Ovary (tissue), 3 donors: ENCODE data around the gene PLXNA4.

Source experiments
- EP300 ChIP-seq: sonication (generic); formaldehyde crosslinking; IDR thresholded peaks from one replicate; pipeline ENCODE4 v1.6.1; 2017; ENCODE audit warnings: antibody characterized with exemption
- TF ChIP-seq, protein P1 (sequence below), 3 donors: fragments of 450-650 bp in 2 of 3; fragments of 200-600 bp in 1 of 3; IDR thresholded peaks; one replicate each; pipeline versions ENCODE4 v1.5.1 to v1.8.0; 2016 to 2022; ENCODE audit warnings: antibody characterized with exemption in 3 of 3, mild to moderate bottlenecking in 1 of 3
- donor health status: DM: no; HTN: no; CAD: no.

DNA sequence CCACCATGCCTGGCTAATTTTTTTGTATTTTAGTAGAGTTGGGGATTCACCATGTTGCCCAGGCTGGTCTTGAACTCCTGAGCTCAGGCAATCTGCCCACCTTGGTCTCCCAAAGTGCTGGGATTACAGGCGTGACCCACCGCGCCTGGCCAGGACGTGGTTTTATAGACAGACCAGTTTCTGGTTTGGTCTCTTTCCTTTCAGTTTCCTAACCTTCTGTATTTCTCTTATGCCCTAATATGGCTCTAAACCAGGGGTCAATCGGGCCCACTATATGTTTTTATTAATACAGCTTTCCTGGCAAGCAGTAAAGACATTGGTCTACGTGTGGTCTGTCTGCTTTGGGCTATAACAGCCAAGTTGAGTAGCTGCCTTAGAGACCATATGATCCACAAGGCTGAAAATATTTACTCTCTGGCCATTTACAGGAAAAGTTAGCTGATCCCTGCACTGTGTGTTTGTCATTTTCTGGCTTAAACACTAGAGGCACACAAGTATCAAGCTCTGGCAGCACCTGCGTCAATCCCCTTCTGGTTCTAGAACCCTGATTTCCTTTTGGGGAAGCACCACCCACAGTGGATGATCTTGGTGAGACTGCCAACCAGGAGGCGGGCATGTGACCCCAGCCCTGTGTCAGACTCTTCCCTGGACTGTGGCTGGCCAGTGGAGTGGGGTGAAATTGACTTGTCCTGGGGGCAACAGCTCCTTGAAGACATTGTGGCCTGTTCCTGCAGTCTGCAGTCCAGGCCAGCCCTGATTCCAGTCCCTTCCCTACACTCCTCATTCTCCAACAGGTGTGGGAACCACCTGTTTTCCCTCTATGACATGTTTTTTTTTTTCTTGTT is 497.2 kb downstream of the PLXNA4 start:
- TF ChIP-seq, protein P1, sequence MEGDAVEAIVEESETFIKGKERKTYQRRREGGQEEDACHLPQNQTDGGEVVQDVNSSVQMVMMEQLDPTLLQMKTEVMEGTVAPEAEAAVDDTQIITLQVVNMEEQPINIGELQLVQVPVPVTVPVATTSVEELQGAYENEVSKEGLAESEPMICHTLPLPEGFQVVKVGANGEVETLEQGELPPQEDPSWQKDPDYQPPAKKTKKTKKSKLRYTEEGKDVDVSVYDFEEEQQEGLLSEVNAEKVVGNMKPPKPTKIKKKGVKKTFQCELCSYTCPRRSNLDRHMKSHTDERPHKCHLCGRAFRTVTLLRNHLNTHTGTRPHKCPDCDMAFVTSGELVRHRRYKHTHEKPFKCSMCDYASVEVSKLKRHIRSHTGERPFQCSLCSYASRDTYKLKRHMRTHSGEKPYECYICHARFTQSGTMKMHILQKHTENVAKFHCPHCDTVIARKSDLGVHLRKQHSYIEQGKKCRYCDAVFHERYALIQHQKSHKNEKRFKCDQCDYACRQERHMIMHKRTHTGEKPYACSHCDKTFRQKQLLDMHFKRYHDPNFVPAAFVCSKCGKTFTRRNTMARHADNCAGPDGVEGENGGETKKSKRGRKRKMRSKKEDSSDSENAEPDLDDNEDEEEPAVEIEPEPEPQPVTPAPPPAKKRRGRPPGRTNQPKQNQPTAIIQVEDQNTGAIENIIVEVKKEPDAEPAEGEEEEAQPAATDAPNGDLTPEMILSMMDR (IDR thresholded peaks at IDR 0.05): no peak
- TF ChIP-seq EP300: no peak
